GM18868 (cell line): ENCODE results near the gene VIT.

Experiments
- ATAC-seq: cut with Tn5 transposase; IDR thresholded peaks from one replicate; pipeline ENCODE4 v1.9.1; 2021; ENCODE audit warnings: mild to moderate bottlenecking, moderate library complexity; ENCODE audit not compliant: unreplicated experiment

VIT gene

DNA sequence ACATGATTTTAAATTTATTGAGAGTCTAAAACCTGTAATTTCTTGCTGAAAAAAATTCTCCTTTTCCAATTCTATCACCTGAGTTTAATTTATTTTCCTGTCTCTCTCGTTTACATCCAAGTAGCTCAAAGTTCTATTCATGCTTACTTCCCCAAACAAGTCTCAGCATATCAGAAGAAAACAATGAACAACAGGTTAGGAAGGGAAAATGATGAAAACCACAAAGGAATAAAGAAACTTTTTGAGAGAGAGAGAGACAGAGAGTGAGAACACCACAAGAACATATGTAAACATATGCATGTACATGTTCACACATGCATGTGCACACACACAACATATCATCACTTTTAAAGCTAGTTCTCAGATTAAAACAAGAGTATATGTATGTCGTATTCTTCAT, 157.7 kb downstream of the VIT start:
- no peak for ATAC-seq

DNA sequence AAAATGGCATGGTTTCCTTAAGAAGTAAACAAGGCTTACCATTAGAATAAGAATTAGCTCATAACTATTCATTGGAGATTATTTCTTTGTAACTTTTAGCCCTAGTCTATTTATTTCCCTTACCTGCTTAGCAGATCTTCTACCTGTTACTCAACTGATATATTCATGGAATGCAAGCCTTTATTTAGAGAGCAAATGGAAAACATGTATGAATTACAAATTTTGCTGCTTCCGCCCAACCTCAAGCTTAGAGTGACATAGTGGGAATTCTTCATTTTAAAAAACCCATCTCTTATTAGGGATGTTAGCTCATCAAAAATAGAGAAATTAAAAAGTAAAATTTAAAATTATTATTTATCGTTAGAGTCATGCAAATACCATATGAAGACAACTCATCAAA, 158.9 kb downstream of the VIT start:
- ATAC-seq = no peak

DNA sequence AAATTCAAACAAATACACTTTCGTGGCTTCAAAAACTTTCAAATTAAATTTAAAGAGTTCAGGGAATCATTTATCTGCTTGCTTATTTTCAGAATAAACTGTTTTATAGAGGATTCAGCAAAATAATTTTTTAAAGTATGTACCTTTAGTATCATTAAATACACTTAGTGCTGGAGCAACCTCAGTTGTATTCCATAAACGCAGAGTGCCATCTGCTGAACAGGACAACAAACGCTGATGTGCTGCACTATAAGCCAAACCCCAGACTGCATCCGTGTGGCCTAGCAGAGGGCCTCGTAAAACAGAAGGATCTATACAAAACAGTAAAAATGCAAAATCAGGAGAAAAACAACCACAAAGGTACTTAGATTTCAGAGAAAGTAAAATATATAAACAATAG, 161.2 kb downstream of the VIT start:
- no peak for ATAC-seq

DNA sequence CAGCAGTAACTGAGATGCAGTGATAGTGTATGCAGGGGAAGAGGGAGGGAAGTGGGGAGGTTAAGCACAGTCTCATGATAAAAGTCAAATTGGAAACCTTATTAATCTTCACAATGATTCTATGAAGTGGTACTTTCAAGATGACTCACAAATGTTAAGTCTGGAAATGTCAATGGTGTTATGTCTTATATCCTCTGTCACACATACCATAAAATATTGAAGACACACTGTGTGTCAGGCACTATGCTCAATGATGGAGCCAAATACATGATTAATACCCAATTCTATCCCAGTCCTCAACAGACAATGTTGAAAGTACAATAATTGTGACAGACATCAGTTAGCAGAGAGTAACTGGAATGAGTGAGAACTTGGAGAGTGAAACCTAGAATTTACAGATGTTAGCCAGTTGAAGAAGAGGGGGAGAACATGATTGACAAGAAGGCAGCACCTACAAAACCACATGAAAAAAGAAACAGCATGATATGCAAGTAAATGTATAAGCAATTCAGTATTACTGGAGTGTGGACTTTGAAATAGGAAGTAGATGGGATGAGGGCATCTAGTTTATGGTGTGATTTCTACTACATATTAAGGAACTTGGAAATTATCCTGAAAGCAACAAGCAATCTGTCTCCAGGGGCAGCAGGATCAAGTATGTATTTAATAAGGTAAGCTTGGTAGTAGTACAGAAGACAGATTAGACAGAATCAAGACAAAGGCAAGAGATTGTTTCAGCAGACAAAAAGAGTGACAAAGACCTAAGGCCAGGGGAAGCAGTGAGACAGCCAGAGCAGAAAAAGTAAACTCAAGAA, 162.3 kb downstream of the VIT start:
- ATAC-seq = peak; percentile 57

DNA sequence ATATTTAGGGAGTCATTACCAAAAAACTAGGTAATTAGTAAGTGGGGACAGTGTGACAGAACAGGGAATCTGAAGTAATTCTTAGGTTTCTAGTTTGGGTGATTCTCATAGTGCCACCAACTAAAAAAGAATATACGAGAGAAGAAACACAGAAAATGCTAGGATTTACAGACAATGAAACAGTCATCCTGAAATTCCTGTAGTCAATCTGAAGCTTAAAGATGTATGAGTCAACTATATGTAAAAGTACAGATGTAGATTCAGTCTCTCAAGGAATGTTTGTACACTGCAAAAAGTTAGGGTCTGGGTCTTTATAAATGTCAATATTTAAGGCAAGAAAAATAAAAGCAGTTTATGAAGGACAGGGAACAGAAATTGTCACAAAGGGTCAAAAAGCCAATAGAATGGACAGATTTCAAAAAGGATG, 162.9 kb downstream of the VIT start:
- peak; percentile 26 for ATAC-seq

DNA sequence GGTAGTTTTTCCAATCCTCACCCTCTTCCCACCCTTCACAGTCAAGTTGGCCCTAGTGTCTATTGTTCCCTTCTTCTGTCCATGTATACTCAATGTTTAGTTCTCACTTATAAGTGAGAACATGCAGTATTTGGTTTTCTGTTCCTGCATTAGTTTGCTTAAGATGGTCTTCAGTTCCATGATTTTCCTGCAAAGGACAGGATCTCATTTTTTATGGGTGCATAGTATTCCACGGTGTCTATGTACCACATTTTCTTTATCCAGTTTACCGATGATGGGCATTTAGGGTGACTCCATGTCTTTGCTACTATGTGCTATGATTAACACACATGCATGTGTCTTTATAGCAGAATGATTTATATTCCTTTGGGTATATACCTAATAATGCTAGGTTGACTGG, 165.4 kb downstream of the VIT start:
- ATAC-seq = no peak
